ENCODE results near the gene NECTIN2.

Gene NECTIN2

GRCh38 chr19:44930088-44930487 lies 84.0 kb downstream of the NECTIN2 start:
- no peak for TF ChIP-seq CTCF (conservative IDR thresholded peaks at IDR 0.05; ENCODE audit: low read depth, low read length)
- no peaks in the 10 kb centered on the region; the same call in 1 of the 2 replicates for H3K27me3 ChIP-seq (ENCODE audit: insufficient read depth, low read depth)

GRCh38 chr19:44931541-44931940 lies 85.4 kb downstream of the NECTIN2 start:
- no peaks in the 10 kb centered on the region for H4K20me1 ChIP-seq (ENCODE audit: insufficient read depth)
- H3K4me1 ChIP-seq (ENCODE audit: low read depth, poor library complexity, severe bottlenecking) = no peaks in the 10 kb centered on the region
- H2AFZ ChIP-seq (ENCODE audit: low read depth) = no peak overlapping the region
- H3K36me3 ChIP-seq (ENCODE audit: insufficient read depth) = no peaks in the 10 kb centered on the region
- no peak overlapping the region for H3K9ac ChIP-seq
- H3K27ac ChIP-seq = no peak overlapping the region
- H3K4me3 ChIP-seq (IDR thresholded peaks at IDR 0.05; ENCODE audit: insufficient read depth, low read depth, low read length) = no peak overlapping the region
- no peak overlapping the region for H3K4me2 ChIP-seq
- no peak for TF ChIP-seq CTCF (conservative IDR thresholded peaks at IDR 0.05; ENCODE audit: low read depth, low read length)
- H3K27me3 ChIP-seq (ENCODE audit: insufficient read depth, low read depth) = no peaks in the 10 kb centered on the region; the same call in 1 of the 2 replicates
- no peaks in the 10 kb centered on the region for H3K79me2 ChIP-seq (ENCODE audit: insufficient read depth, low read depth)

More at GRCh38 chr19:44930088-44930487, 84.0 kb downstream of the NECTIN2 start:
- H4K20me1 ChIP-seq (ENCODE audit: insufficient read depth) = no peaks in the 10 kb centered on the region
- no peak overlapping the region for H3K4me3 ChIP-seq (IDR thresholded peaks at IDR 0.05; ENCODE audit: insufficient read depth, low read depth, low read length)
- no peaks in the 10 kb centered on the region for H3K4me1 ChIP-seq (ENCODE audit: low read depth, poor library complexity, severe bottlenecking)
- H3K79me2 ChIP-seq (ENCODE audit: insufficient read depth, low read depth) = no peaks in the 10 kb centered on the region
- no peak overlapping the region for H2AFZ ChIP-seq (ENCODE audit: low read depth)
- no peak overlapping the region for H3K9ac ChIP-seq
- H3K36me3 ChIP-seq (ENCODE audit: insufficient read depth) = no peaks in the 10 kb centered on the region
- H3K4me2 ChIP-seq = no peak overlapping the region
- no peak overlapping the region for H3K27ac ChIP-seq

Data from KMS-11 (cell line).